ENCODE results near the gene SYCP3.

DNA sequence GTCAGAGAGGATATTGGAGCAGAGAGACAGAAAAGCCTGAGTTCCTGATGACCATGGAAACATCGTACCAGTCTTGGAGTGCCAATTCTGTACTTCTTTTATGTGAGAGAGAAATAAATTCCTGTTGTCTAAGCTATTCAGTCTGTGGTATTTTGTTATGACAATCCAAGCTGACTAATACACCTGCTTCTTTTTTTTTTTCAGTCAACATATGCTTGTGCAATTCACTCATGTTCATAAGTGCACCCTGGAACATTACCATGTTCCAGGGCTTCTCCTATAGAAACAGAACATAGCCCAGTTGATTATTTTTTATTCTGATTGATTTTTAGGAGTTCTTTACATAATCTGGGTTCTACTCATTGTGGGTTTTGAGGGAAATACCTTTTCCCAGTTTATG, 43.6 kb downstream of the SYCP3 start:
- TF ChIP-seq POLR2A (IDR thresholded peaks at IDR 0.05): no peak
- TF ChIP-seq, protein P1, sequence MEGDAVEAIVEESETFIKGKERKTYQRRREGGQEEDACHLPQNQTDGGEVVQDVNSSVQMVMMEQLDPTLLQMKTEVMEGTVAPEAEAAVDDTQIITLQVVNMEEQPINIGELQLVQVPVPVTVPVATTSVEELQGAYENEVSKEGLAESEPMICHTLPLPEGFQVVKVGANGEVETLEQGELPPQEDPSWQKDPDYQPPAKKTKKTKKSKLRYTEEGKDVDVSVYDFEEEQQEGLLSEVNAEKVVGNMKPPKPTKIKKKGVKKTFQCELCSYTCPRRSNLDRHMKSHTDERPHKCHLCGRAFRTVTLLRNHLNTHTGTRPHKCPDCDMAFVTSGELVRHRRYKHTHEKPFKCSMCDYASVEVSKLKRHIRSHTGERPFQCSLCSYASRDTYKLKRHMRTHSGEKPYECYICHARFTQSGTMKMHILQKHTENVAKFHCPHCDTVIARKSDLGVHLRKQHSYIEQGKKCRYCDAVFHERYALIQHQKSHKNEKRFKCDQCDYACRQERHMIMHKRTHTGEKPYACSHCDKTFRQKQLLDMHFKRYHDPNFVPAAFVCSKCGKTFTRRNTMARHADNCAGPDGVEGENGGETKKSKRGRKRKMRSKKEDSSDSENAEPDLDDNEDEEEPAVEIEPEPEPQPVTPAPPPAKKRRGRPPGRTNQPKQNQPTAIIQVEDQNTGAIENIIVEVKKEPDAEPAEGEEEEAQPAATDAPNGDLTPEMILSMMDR (IDR thresholded peaks at IDR 0.05): no peak
